Glomerular visceral epithelial cell (primary cell): ENCODE measurements around the gene IMPACT.

Experiments used
- DNase-seq: peaks from one replicate; pipeline ENCODE4 v3.0.0-alpha.2; 2016; ENCODE audit errors: extremely low spot score

Gene IMPACT

GRCh38 chr18:24426398-24427294 lies at the start of gene IMPACT:
IMPACT (plus strand) TSS chr18:24426670; CDS start chr18:24426757, 87 bp downstream.
- DNase-seq = peak; percentile 90

- no peak for DNase-seq
These were observed 47.9 kb upstream of the IMPACT start for GRCh38 chr18:24378598-24378997.

GRCh38 chr18:24380163-24380747 lies 46.2 kb upstream of the IMPACT start:
- no peak for DNase-seq

- DNase-seq = no peak
These were observed 45.3 kb upstream of the IMPACT start for GRCh38 chr18:24381126-24381525.

- DNase-seq = no peak
These were observed 39.8 kb upstream of the IMPACT start for GRCh38 chr18:24386681-24387080.

GRCh38 chr18:24388957-24389356 lies 37.5 kb upstream of the IMPACT start:
- DNase-seq = no peak

- no peak for DNase-seq
These were observed 31.2 kb upstream of the IMPACT start for GRCh38 chr18:24395049-24395795.

- DNase-seq = no peak
These were observed 30.3 kb upstream of the IMPACT start for GRCh38 chr18:24396082-24396633.

GRCh38 chr18:24397131-24397693 lies 29.3 kb upstream of the IMPACT start:
- peak; percentile 59 for DNase-seq

- DNase-seq = peak; percentile 97
These were observed 28.6 kb upstream of the IMPACT start, which contains the start of gene OSBPL1A for GRCh38 chr18:24397694-24398368. OSBPL1A (minus strand) TSS chr18:24397824; CDS start chr18:24377533, 20,291 bp downstream.

GRCh38 chr18:24398540-24398939 lies 27.9 kb upstream of the IMPACT start:
- DNase-seq = peak; percentile 45

GRCh38 chr18:24400587-24400986 lies 25.9 kb upstream of the IMPACT start:
- no peak for DNase-seq

GRCh38 chr18:24402209-24402785 lies 24.2 kb upstream of the IMPACT start:
- DNase-seq = no peak

- no peak for DNase-seq
These were observed 23.4 kb upstream of the IMPACT start for GRCh38 chr18:24403076-24403475.

- no peak for DNase-seq
These were observed 21.9 kb upstream of the IMPACT start for GRCh38 chr18:24404591-24404990.

- DNase-seq = no peak
These were observed 18.0 kb upstream of the IMPACT start for GRCh38 chr18:24408496-24408895.

- peak; percentile 25 for DNase-seq
These were observed 13.3 kb upstream of the IMPACT start for GRCh38 chr18:24413148-24413547.

GRCh38 chr18:24414349-24415003 lies 12.0 kb upstream of the IMPACT start:
- DNase-seq = no peak

- no peak for DNase-seq
These were observed 9.0 kb upstream of the IMPACT start for GRCh38 chr18:24417480-24417879.

- no peak for DNase-seq
These were observed 5.9 kb upstream of the IMPACT start for GRCh38 chr18:24420551-24420950.
